ENCODE results near the gene CDH23.

Gene CDH23

DNA sequence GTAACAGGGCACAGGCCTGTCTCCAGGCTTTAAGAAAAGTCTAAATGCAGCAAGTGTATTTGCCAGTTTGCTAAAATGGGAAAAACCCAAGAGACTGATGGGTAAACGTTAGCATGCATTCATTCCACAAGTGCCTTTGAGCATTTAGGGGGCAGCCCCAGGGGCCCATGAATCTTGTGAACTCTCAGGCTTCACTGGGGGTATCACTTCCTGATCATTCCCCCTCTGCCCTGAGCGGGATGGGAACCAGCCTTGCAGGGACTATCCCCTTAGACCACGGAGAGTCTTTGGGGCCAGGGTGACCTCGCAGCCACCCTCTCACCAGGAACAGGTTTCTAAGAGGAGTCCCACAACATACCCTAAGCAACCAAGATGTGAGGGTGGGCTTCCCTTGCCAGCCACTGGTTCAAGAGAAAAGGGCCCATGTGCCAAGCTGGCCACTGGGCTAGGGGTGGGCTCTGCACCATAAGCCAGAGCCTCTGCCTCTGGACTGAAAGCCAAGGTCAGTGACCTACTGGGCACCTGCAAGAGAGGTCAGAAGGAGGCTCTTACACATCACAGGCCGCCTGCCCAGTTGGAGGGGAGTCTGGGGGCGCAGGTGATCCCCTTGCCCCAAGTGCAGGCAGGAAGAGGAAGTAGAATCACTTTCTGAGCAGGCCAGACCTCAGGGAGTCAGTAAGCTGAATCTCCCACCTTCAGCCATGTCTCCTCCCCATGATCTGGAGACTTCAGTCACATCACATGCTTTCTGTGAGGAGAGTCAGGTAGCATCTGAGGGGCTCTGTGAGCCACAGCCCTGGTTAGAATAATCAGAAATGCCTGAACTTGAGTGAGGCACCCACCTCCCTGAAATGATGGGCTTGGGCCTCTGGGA, 247.8 kb downstream of the CDH23 start:
- DNase-seq = no peak

DNA sequence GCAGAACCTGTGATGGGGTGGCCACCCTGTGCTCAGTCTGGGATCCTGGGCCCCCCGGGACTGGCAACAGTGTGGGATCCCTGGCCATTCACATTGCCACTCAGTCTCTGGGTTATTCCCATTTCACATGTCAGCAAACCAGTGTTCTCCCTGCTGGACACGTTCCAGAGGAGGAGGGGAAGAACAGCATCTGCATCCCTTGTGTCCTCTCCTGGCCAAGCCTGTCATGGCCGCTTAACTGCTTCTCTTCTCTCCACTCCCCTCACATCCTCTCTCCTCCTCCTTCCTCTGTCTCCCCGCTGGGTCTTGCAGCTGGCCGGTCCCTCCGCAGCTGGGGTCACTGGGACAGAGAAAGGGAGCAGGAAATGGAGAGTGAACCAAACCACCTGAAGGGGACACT, 248.5 kb downstream of the CDH23 start:
- no peak for DNase-seq

DNA sequence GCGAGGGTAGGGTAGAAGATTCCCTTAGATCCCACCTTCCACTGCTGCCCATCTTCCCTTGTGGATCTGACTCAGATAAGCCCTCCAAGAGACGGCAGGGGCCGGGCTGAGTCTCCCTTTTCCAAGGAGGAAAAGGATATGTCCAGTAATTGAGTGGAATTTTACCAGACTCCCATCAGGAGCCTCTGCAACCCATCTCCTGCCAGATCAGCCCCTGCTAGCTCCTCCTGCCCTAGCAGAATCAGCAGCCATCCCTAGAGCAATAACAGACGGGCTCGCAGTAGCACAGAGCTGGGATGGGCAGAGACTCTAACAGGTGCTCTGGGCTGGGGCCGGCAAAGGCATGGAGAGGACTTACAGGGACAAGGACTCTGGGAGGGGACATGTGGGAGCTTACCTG, 249.3 kb downstream of the CDH23 start:
- DNase-seq = no peak

DNA sequence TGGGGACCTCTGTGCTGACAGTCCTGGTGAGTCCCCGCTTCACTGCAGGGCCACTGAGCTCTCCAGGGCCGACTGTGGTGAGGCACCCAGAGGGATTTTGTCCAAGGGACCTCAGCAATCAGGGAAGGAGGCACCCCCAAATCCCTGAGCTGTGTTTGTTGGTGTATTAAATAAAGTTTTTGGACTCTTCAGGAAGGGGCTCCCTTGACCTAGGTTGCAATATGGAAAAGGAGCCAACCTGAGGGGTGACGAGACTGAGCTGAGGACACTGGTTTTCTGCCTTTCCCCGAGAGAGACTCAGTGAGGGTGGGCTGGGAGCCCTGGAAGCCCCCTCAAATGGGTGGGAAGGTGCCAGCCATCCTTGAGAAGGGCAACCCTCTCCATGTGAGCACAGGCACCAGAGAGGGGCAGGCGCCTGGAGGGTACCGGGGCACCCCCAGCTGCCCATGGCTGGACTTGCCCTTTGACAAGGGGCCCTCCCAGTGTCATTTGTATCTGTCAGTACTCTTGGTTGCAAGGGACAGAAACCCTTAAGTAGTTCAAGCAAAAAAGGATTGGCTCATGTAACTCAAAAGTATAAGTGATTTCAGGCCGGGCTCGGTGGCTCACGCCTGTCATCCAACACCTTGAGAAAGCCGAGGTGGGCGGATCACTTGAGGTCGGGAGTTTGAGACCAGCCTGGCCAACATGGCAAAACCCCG, 250.0 kb downstream of the CDH23 start:
- DNase-seq = no peak

DNA sequence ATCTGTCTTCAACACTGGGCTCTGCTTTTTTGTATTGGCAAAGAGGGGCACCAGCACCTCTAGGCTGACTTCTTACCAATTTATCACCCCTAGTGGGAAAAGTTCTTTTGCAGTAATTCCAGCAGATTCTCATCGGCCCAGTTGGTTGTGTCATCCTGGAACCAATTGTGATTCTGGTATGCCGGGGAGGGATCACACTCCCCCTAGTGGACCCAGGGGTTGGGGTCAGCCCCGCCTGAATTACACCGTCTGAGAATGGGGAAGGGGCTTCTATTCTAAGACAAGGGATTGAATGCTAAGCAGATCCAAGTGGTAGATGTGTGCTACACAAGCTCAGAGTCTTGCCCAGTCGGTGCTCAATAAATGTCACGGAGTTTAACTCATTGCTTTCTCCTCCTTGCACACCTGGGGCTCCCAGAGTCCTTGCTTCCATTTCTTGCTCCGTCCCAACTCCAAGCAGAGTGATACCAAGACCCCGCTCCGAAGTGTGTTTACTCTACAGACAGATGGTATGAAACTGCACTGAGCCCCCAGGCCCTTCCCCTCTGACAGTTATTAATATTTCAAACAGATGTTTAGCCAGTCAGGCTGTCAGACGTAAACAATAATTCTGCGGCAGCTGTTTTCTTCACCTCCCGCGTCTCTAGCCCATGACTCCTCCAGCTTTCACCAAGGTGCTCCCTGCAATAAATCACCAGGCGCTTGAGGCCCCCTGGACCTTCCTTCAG, 251.0 kb downstream of the CDH23 start:
- no peak for DNase-seq

DNA sequence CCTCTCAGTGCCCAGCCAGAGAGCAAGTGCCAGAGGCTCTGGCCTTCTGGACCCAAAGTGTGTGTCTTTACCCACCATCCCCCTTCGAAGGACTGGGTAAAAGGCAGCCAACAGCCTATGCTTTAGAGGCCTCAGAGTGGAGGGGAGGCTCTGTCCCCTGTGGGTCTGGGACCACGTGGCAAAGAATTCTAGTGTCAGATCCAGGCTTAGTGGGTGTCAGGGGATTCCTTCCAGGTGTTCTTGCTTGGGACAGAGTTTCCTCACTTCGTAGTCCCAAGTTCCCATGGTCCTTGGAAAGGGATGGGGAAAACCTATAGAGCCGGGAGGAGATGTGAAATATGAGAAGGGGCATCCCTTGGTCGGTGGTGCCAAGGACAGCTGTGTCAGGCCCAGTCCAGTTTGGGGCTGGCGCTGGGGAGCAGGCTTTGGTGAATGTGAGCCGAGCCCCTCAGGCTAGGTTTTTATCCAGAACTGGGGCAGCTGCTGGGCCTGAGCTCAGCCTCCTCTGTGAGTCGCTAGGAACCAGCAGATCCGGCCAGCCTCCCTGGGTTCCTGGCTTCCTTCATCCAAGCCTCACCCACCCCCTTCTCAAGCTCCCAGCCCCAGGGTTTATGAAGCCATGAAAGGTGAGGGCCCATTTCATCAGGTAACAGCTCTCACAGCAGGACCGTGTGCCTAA, 251.7 kb downstream of the CDH23 start:
- no peak for DNase-seq

DNA sequence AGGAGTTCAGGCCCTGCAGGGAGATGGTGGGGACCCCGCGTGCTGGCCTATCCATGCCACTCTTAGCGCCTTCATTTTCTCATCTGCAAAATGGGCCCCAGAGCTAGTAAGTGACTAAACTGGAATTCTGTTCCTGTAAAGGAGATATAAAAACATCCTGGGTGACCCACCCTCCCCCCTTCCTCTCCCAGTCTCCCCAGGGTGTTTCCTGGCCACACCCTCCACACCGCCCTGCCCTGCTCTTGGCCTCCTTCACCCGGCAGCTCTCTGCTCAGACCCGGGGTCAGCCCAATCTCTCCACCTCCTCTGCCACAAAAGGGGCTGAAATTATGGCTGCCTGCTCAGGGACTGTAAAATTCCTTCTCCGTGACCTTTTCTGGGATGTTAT, 252.2 kb downstream of the CDH23 start:
- DNase-seq = no peak

DNA sequence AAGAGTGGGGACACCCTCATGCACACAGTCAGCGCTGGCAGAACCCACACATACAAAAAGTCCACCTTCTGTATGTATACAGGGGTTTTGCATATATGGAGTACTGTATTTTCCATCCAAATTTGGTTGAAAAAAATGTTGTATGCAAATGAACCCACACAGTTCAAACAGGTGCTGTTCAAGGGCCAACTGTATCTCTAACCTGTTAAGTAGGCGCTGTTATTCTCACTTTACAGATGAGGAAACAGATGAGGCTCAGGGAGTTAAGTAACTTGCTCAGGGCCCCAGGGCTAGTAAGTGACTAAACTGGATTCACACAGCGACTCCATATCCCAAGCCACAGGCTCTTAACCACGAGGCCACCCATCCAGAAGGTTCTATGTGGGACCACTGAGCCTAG, 252.9 kb downstream of the CDH23 start:
- no peak for DNase-seq

DNA sequence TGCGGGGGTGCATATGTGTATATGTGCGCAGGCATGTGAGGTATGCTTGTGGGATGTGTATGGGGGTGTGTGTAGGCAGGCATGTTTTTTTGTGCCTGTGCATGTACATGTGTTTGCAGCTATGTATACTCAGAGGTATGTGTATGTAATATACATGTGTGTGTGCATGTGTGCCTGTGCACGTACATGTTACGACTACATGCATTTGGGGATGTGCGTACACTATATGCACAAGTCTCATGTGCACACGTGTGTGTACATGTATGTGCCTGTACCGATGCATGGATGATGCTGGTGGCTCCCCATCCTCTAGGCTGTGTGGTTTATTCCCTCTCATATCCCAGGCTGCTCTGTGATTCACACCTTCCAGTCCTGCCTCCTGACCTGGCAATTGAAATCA, 253.7 kb downstream of the CDH23 start:
- DNase-seq = no peak

DNA sequence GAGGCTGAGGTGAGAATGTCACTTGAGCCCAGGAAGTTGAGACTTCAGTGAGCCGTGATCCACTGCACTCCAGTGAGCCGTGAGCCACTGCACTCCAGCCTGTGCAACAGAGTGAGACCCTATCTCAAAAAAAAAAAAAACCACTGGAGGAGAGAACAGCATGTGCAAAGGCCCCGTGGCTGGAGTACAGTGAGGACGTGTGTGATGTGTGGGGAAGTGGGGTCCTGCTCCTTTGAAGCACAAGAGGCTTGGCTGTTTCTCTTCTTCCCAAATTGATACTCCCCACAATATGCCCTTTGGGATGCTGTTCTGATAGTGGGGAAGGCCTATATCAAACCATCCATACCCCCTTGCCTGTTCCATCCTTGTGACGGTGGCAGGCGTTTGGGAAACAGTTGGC, 254.7 kb downstream of the CDH23 start:
- no peak for DNase-seq

DNA sequence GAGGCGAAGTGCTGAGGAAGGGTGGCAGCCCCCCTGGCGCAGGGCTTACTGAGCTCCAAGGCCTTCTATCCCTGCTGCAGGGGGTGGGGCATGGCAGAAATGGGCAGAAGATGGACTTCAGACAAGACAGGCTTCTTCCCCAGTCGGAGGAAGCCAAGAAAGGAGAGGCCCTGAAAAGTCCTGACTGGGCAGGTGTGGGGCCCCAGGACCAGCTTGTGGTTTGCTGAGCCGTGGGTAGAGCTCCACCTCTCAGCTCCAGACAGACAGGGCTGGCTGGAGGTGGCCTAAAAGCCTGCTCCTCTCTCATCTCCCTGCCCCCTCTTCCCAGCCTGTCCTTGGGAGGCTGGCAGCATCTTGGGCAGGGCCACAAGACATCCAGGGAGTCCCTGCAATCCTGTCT, 255.2 kb downstream of the CDH23 start:
- no peak for DNase-seq

DNA sequence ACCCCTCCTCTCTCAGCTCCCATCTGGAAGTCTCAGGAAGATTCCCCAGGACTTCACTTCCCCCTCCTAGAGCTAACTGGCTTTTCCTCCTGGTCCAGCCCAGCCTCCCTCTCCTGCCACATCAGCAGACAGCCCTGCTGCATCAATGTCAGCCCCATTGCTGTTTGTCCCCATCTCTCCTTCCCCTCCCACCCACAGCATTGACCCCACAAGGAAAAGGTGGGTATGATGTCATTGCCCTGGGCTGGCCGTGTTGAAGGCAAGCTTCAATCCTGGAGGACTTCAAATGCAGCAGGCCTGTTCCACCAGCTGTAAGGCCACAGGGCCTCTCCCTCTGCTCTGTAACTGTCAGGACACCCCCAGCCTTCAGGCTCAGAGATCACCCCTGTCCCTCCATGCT, 256.3 kb downstream of the CDH23 start:
- DNase-seq = no peak

DNA sequence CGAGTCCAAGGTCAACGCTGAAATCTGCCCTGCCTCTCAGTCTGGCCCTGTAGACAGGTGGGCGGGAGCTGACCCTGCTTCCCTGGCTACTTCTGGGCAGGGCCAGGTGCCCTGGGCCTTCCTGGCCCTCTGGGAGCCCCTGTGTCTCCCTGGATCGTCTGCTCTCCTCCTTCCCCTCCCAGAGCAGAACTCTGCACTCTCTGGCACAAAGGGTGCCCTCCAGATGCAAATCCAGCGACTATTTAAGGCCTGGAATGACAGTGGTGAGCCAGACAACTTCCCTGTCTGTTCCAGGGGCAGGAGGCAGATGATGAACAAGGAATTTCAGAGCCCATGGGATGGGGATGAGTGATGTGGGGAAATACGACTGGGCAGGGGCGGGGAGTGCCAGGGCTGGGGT, 259.5 kb downstream of the CDH23 start:
- no peak for DNase-seq

DNA sequence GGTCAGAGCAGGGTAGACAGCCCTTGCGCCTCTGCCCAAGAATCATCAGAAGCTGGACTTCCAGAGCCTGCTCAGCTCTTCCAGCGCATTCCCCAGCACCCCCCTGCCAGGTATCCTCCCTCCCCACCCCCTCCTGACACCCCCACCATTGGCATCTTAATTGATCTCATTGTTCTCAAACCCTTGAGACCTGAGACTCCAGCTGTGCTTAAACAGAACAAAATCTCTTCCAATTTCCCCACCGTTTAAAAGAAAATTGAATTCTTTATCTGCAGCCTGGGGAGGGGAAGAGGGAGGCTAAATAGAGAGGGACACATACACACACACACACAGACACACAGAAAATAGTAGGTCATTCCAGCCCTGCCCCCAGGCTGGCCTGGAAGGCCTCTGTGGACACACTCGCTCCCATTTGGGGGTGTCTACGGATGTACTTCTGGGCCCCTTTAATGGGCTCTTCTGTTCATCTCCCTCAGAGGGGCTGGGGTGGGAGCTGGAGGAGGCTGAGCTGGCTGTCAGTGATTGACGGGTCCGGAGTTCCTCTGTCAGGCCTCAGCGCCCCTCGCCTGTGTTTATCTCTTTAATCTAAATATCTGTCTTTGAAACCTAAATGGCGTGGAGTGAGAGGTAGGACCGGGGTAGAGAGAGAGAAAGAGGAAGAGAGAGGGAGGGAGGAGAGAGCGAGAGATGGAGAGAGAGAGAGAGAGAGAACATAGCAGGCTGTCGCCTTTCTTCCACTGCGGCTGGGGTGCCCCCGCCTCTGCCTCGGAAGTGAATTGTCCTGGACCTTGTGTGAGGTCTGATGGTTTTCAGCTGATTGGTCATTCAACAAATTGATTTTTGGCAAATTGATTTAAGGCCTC, 261.1 kb downstream of the CDH23 start:
- no peak for DNase-seq

DNA sequence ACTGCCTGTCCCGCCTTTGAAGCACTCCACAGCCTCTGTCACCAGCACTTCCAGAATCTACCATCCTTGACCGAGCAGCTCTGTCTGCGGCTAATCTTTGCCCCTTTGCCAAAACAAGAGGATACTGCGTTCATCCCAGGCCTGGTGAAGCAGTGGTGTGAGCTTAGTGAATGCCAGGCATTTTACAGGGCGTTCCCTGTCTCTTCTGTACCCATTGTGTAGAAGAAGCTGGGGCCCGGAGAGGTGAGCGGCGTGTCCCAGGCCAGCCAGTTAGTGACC, 261.7 kb downstream of the CDH23 start:
- DNase-seq = no peak

DNA sequence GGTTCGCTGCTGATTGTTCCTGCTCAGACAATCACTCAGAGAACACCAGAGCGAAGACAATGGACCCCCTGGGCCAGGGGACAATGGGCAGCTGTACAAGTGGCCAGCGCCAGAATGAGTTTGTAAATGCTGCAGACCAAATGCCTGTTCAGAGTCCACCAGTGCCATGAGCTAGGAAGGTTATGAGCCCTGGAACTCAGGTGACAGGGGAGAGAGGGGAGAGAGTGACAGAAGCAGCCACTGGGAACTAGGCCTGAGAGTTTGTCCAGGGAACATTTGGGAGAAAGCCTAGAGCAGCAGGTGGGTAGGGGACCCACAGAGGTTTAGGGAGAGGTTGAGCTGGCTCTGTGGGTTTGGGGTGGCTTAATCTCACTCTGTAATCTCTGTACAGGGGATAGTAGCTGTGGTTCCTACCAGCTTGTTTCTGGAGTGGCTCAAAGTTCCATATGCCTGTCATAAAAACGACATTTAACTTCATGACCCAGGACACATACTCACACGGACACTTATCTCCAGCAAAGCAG, 262.5 kb downstream of the CDH23 start:
- no peak for DNase-seq

DNA sequence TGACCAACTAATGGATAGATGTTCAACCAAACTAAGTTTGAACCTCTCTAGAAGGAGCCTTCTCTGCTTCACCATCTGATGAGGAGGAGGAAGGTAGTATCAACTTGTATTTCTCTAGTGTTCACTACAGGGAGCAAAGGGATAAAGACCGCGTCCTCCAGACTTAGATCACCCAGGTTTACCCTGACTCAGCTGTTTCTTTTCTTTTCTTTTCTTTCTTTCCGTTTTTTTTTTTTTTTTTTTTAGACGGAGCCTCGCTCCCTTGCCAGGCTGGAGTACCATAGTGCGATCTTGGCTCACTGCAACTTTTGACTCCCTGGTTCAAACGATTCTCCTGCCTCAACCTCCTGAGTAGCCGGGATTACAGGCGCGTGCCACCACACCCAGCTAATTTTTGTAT, 263.0 kb downstream of the CDH23 start:
- DNase-seq = no peak

DNA sequence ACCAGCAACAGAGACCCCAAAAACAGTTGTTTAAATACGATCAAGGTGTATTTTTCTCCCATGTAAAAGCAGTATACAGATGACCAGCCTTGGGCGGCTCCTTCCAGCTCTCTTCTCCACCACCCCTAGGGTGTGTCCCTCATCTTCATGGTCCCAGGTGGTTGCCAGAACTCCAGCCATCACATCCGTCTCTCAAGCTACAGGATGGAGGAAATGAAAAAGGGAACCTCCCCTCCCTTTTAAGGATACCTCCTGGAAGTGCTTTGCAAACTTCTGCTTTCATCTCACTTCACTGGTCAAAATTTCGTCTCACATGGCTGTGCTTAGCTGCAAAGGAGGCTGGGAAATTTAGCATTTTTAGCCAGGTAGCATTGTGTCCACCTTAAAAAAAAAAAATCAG, 263.6 kb downstream of the CDH23 start:
- no peak for DNase-seq

DNA sequence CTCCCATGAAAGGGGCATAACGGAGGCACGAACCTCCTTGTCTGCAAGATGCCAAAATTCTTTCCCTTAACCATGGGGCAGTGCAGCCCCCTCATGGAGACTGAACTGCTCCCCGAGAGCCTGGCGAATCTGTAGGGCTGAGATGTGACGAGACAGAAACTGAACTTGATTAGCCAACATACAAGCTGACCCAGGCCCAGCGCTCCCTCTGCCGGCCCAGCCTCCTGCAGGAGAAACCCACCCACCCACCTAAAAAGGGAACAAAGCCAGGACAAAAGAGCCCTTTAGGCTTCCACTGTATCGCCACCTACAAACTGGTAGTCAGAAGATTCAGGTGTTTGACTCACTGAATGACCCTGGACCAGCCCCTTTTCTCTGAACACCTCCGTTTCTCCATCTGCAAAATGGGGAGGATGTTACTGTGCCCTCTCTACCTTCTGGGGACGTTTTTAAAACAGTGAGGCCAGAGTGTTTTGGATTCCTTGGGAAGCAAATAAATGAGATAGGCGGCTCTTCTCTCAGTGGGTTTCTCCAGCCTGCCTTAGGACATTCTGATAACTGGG, 264.4 kb downstream of the CDH23 start:
- DNase-seq = no peak

DNA sequence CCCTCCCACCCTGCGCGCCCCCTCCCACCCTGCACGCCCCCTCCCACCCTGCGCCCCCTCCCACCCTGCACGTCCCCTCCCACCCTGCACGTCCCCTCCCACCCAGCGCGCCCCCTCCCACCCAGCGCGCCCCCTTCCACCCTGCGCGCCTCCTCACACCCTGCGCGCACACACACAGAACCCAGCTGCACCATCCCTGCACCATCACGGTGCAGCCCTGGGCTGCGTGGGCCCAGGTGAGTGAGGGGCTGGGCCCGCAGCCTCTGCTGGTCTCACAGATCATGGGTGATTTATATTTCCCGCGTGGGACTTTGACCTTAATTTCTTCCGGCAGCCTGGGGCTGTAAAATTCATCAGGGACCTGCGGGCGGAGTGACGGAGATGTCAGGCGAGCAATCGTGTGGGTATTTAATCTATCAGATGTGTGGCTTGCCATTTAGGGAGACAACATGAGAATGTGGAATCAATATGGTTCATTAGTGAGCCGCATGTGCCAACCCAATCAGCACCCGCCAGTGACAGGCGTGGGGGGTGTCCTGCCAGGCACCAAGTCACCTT, 265.1 kb downstream of the CDH23 start:
- DNase-seq = no peak

DNA sequence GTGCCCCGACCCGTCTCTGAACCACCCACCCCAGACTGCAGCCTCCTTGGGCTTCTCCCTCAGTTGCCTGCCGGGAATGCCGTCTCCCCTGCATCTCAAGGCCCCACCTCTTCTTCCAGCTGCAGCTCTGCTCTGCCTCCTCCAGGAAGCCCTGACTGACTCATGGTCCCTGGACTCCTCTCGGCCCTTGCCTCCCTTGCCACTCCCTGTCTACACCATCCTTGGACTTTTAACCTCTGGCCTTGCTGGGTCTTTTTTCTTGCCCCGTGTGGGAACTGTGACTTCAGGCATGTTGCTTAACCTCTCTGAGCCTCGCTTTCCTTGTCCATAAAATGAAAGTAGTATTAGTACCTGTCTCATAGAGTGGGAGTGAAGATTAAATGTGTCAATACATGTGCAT, 266.6 kb downstream of the CDH23 start:
- no peak for DNase-seq

DNA sequence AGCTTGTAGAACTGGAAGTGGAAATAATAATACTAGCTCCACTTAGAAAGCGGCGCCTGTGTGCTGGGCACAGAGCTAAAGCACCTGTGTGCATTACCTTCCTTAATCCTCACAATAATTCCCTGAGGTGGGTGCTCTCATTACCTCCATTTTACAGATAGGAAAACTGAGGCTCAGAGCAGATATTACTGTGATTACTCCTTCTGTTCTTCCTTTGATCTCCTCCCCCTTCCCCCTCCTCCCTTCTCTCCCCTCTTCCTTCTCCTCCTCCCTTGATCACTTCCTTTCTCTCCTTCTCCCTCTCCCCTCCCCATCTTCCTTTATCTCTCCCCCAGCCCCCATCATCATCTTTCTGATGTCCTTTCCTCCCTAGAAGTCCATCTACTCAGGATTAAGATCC, 267.9 kb downstream of the CDH23 start:
- DNase-seq = no peak
